ENCODE results near the gene NUP133. TPM values are rescaled to one million over a fixed set of nuclear protein-coding genes. Genes with fewer than 3 reads are reported as not detected.

The NUP133 gene
- total and polyA plus RNA-seq, 2 experiments from 2014 or later, result 29.5 to 65.4 TPM

DNA sequence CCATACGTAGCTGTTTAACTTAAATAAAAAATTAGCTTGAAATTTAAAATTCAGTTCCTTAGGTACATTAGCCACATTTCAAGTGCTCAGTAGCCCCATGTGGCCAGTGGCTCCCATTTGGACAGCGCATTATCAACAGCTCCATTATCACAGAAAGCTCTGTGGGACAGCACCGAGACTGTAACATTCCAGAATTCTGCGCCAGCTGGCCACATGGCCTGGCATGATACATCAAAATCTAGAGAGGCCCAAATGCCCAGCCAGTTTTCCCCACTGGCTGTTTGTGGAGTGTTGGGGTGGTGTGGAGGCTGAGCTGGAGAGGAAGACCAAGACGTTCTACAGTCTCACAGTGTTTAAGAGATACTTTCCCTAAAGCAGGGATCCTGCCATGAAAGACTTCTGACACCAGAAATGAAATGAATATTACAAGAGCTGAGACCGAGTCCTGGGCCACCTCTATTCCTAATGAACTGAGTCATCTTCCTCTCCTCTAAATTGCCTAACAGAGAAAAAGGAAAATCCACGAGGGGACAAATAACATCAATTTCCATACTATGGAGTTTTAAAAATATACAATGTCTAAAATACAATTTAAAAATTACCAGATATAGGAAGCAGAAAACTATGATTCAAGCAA, 47.0 kb downstream of the NUP133 start (continued):
- TF ChIP-seq, protein P1, sequence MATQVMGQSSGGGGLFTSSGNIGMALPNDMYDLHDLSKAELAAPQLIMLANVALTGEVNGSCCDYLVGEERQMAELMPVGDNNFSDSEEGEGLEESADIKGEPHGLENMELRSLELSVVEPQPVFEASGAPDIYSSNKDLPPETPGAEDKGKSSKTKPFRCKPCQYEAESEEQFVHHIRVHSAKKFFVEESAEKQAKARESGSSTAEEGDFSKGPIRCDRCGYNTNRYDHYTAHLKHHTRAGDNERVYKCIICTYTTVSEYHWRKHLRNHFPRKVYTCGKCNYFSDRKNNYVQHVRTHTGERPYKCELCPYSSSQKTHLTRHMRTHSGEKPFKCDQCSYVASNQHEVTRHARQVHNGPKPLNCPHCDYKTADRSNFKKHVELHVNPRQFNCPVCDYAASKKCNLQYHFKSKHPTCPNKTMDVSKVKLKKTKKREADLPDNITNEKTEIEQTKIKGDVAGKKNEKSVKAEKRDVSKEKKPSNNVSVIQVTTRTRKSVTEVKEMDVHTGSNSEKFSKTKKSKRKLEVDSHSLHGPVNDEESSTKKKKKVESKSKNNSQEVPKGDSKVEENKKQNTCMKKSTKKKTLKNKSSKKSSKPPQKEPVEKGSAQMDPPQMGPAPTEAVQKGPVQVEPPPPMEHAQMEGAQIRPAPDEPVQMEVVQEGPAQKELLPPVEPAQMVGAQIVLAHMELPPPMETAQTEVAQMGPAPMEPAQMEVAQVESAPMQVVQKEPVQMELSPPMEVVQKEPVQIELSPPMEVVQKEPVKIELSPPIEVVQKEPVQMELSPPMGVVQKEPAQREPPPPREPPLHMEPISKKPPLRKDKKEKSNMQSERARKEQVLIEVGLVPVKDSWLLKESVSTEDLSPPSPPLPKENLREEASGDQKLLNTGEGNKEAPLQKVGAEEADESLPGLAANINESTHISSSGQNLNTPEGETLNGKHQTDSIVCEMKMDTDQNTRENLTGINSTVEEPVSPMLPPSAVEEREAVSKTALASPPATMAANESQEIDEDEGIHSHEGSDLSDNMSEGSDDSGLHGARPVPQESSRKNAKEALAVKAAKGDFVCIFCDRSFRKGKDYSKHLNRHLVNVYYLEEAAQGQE (IDR thresholded peaks at IDR 0.05; ENCODE audit: unreplicated experiment), result no peak
- TF ChIP-seq, protein P2, sequence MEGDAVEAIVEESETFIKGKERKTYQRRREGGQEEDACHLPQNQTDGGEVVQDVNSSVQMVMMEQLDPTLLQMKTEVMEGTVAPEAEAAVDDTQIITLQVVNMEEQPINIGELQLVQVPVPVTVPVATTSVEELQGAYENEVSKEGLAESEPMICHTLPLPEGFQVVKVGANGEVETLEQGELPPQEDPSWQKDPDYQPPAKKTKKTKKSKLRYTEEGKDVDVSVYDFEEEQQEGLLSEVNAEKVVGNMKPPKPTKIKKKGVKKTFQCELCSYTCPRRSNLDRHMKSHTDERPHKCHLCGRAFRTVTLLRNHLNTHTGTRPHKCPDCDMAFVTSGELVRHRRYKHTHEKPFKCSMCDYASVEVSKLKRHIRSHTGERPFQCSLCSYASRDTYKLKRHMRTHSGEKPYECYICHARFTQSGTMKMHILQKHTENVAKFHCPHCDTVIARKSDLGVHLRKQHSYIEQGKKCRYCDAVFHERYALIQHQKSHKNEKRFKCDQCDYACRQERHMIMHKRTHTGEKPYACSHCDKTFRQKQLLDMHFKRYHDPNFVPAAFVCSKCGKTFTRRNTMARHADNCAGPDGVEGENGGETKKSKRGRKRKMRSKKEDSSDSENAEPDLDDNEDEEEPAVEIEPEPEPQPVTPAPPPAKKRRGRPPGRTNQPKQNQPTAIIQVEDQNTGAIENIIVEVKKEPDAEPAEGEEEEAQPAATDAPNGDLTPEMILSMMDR (conservative IDR thresholded peaks at IDR 0.05; ENCODE audit: low read depth in 2 of 2), result no peak
- TF ChIP-seq STAT1 (IDR thresholded peaks at IDR 0.05; ENCODE audit: unreplicated experiment), result no peak
- TF ChIP-seq ZNF114 (CRISPR knock-in tag; IDR thresholded peaks at IDR 0.05), result no peak
- TF ChIP-seq EZH2phosphoT487 (IDR thresholded peaks at IDR 0.05; ENCODE audit: unreplicated experiment), result no peak
- TF ChIP-seq ZNF331 (CRISPR knock-in tag; IDR thresholded peaks at IDR 0.05; ENCODE audit: low read depth), result no peak
- TF ChIP-seq NANOG (IDR thresholded peaks at IDR 0.05; ENCODE audit: borderline replicate concordance), result no peak
- TF ChIP-seq, protein P3, sequence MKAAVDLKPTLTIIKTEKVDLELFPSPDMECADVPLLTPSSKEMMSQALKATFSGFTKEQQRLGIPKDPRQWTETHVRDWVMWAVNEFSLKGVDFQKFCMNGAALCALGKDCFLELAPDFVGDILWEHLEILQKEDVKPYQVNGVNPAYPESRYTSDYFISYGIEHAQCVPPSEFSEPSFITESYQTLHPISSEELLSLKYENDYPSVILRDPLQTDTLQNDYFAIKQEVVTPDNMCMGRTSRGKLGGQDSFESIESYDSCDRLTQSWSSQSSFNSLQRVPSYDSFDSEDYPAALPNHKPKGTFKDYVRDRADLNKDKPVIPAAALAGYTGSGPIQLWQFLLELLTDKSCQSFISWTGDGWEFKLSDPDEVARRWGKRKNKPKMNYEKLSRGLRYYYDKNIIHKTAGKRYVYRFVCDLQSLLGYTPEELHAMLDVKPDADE (IDR thresholded peaks at IDR 0.05), result no peak
- no peak for TF ChIP-seq JUNB (IDR thresholded peaks at IDR 0.05; ENCODE audit: unreplicated experiment)
- TF ChIP-seq POLR2AphosphoS5 (IDR thresholded peaks at IDR 0.05; ENCODE audit: low read depth), result no peak

DNA sequence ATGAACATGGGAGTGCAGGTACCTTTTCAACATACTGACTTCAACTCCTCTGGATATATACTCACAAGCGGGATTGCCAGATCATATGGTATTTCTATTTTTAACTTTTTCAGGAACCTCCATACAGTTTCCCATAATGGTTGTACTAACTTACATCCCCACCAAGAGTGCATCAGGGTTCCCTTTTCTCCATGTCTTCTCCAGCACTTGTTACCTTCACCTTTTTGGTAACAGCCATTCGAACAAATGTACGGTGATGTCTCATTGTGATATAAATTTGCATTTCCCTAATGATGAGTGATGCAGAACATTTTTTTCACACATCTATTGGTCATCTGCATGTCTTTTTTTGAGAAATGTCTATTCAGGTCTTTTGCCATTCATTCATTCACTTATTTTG, 48.3 kb downstream of the NUP133 start:
- Mint-ChIP-seq H3K27ac (no peak overlapping the region), H3K4me3 (no peak overlapping the region), H3K4me1 (no peaks in the 10 kb centered on the region), H3K9me3 (no peaks in the 10 kb centered on the region), H3K36me3 (ENCODE audit: low read depth) (peaks cover 66% of the 10 kb centered on the region), H3K27me3 (ENCODE audit: insufficient read depth, low read depth, poor library complexity) (no peaks in the 10 kb centered on the region)
- Histone ChIP-seq H2AFZ (no peak overlapping the region), H3K4me1 (ENCODE audit: insufficient read depth) (no peaks in the 10 kb centered on the region), H3K27ac (ENCODE audit: low read depth) (no peak overlapping the region), H3K36me3 (ENCODE audit: insufficient read depth) (peaks cover 29% of the 10 kb centered on the region), H3K27me3 (ENCODE audit: insufficient read depth) (no peaks in the 10 kb centered on the region), H3K4me3 (no peak overlapping the region), H3F3A (replicated peaks; ENCODE audit: low read depth) (no peaks in the 10 kb centered on the region), H3K9me2 (ENCODE audit: insufficient read depth) (no peaks in the 10 kb centered on the region), H4K20me1 (replicated peaks; ENCODE audit: insufficient read depth) (no peaks in the 10 kb centered on the region), H3K4me2 (no peak overlapping the region), H3K79me2 (replicated peaks; ENCODE audit: insufficient read depth) (no peaks in the 10 kb centered on the region)
- DNase-seq (ENCODE audit: low spot score) (no peak), ATAC-seq (no peak)
- TF ChIP-seq ZNF114 (CRISPR knock-in tag; IDR thresholded peaks at IDR 0.05) (no peak), STAT1 (IDR thresholded peaks at IDR 0.05; ENCODE audit: unreplicated experiment) (no peak), EZH2phosphoT487 (IDR thresholded peaks at IDR 0.05; ENCODE audit: unreplicated experiment) (no peak), JUNB (IDR thresholded peaks at IDR 0.05; ENCODE audit: unreplicated experiment) (no peak), ZNF331 (CRISPR knock-in tag; IDR thresholded peaks at IDR 0.05; ENCODE audit: low read depth) (no peak), EZH2 (IDR thresholded peaks at IDR 0.05; ENCODE audit: low read depth, unreplicated experiment) (no peak)
- TF ChIP-seq, protein P3 (IDR thresholded peaks at IDR 0.05), result no peak
- TF ChIP-seq, protein P1 (IDR thresholded peaks at IDR 0.05; ENCODE audit: unreplicated experiment), result no peak
